GM21360 (cell line): ENCODE measurements around the gene HIVEP1.
"Not testable (repeated sequence)": the region's sequence is repeated elsewhere in the genome, so short reads cannot be mapped to it uniquely, and the experiment has no call there.

ENCODE experiments used
- ATAC-seq: cut with Tn5 transposase; IDR thresholded peaks from one replicate; pipeline ENCODE4 v1.9.1; 2021; ENCODE audit warnings: mild to moderate bottlenecking, moderate library complexity; ENCODE audit not compliant: unreplicated experiment

The HIVEP1 gene

GRCh38 chr6:12176782-12177181 lies 164.7 kb downstream of the HIVEP1 start:
- not testable (repeated sequence) for ATAC-seq

GRCh38 chr6:12178521-12178920 lies 166.4 kb downstream of the HIVEP1 start:
- no peak for ATAC-seq

GRCh38 chr6:12181481-12181880 lies 169.4 kb downstream of the HIVEP1 start:
- ATAC-seq: no peak

- ATAC-seq: no peak
Observed at GRCh38 chr6:12182676-12183075, 170.6 kb downstream of the HIVEP1 start.

- ATAC-seq: no peak
Observed at GRCh38 chr6:12185081-12185673, 173.1 kb downstream of the HIVEP1 start.

- ATAC-seq: no peak
Observed at GRCh38 chr6:12186528-12186927, 174.4 kb downstream of the HIVEP1 start.

- no peak for ATAC-seq
Observed at GRCh38 chr6:12189150-12189549, 177.0 kb downstream of the HIVEP1 start.

GRCh38 chr6:12189661-12190060 lies 177.5 kb downstream of the HIVEP1 start:
- no peak for ATAC-seq

GRCh38 chr6:12190252-12190651 lies 178.1 kb downstream of the HIVEP1 start:
- no peak for ATAC-seq

GRCh38 chr6:12196326-12196936 lies 184.3 kb downstream of the HIVEP1 start:
- no peak for ATAC-seq

GRCh38 chr6:12198851-12199250 lies 186.7 kb downstream of the HIVEP1 start:
- ATAC-seq: no peak

- ATAC-seq: no peak
Observed at GRCh38 chr6:12200015-12200564, 188.0 kb downstream of the HIVEP1 start.

- ATAC-seq: no peak
Observed at GRCh38 chr6:12200761-12201160, 188.6 kb downstream of the HIVEP1 start.

- ATAC-seq: no peak
Observed at GRCh38 chr6:12203001-12203400, 190.9 kb downstream of the HIVEP1 start.

GRCh38 chr6:12208190-12208589 lies 196.1 kb downstream of the HIVEP1 start:
- no peak for ATAC-seq

- no peak for ATAC-seq
Observed at GRCh38 chr6:12208673-12209072, 196.6 kb downstream of the HIVEP1 start.
